SK-N-SH treated with all-trans-retinoic acid at 6 μM for 48 hours (cell line): Measurements from ENCODE around the gene PLEKHG3.
A peak's percentile ranks its signal among the peaks of the same experiment; 100 is the strongest.

Experiments
- ATAC-seq: fragments of 200-7000 bp; cut with Tn5 transposase; 3 replicates; pipeline ENCODE4 v1.9.1; 2020; ENCODE audit warnings: mild to moderate bottlenecking, moderate library complexity
- ARNTL ChIP-seq: fragments of 450-650 bp; formaldehyde crosslinking; IDR thresholded peaks from 2 replicates; pipeline ENCODE4 v1.5.0; 2020; ENCODE audit warnings: low read depth, mild to moderate bottlenecking, moderate library complexity, borderline replicate concordance
- BACH2 ChIP-seq: fragments of 250-450 bp; sonication (Bioruptor Pico); IDR thresholded peaks from 2 replicates; pipeline ENCODE4 v1.9.0; 2021; ENCODE audit warnings: mild to moderate bottlenecking, borderline replicate concordance
- CSDC2 ChIP-seq: fragments of 250-450 bp; sonication (Bioruptor Pico); IDR thresholded peaks from 2 replicates; pipeline ENCODE4 v1.5.0; 2020; ENCODE audit warnings: mild to moderate bottlenecking, moderate library complexity
- ESRRG ChIP-seq: fragments of 250-450 bp; sonication (Bioruptor Pico); IDR thresholded peaks from 2 replicates; pipeline ENCODE4 v1.6.1; 2021; ENCODE audit warnings: mild to moderate bottlenecking
- GLIS3 ChIP-seq: fragments of 250-450 bp; sonication (Bioruptor Pico); IDR thresholded peaks from 2 replicates; pipeline ENCODE4 v1.5.0; 2020; ENCODE audit warnings: mild to moderate bottlenecking, moderate library complexity
- ISL1 ChIP-seq: fragments of 250-450 bp; sonication (Bioruptor Pico); IDR thresholded peaks from 2 replicates; pipeline ENCODE4 v2.1.2; 2022; ENCODE audit warnings: mild to moderate bottlenecking, moderate library complexity
- OSR1 ChIP-seq: fragments of 250-450 bp; sonication (Bioruptor Pico); IDR thresholded peaks from 2 replicates; pipeline ENCODE4 v1.8.0; 2022; ENCODE audit warnings: moderate library complexity, mild to moderate bottlenecking, inconsistent platforms
- PATZ1 ChIP-seq: fragments of 250-450 bp; sonication (Bioruptor Pico); IDR thresholded peaks from 2 replicates; pipeline ENCODE4 v1.8.0; 2020; ENCODE audit warnings: mild to moderate bottlenecking, moderate library complexity, borderline replicate concordance
- POU6F1 ChIP-seq: fragments of 250-450 bp; sonication (Bioruptor Pico); IDR thresholded peaks from 2 replicates; pipeline ENCODE4 v1.8.0; 2021; ENCODE audit warnings: low read depth, mild to moderate bottlenecking, moderate library complexity, borderline replicate concordance
- PPARA ChIP-seq: fragments of 250-450 bp; sonication (Bioruptor Pico); IDR thresholded peaks from 2 replicates; pipeline ENCODE4 v1.5.0; 2020; ENCODE audit warnings: mild to moderate bottlenecking, borderline replicate concordance
- RARB ChIP-seq: fragments of 250-450 bp; sonication (Bioruptor Pico); IDR thresholded peaks from 2 replicates; pipeline ENCODE4 v1.8.0; 2021; ENCODE audit warnings: mild to moderate bottlenecking, moderate library complexity
- SNAI2 ChIP-seq: fragments of 250-450 bp; sonication (Bioruptor Pico); IDR thresholded peaks from 2 replicates; pipeline ENCODE4 v1.5.0; 2020; ENCODE audit warnings: mild to moderate bottlenecking, moderate library complexity
- TCF4 ChIP-seq: fragments of 250-450 bp; sonication (Bioruptor Pico); IDR thresholded peaks from 2 replicates; pipeline ENCODE4 v1.8.0; 2021; ENCODE audit warnings: mild to moderate bottlenecking, moderate library complexity, borderline replicate concordance
- TOX ChIP-seq: fragments of 250-450 bp; sonication (Bioruptor Pico); IDR thresholded peaks from 2 replicates; pipeline ENCODE4 v1.8.0; 2021; ENCODE audit warnings: mild to moderate bottlenecking, moderate library complexity, borderline replicate concordance
- TSHZ2 ChIP-seq: fragments of 250-450 bp; sonication (Bioruptor Pico); IDR thresholded peaks from 2 replicates; pipeline ENCODE4 v1.5.0; 2020; ENCODE audit warnings: mild to moderate bottlenecking, moderate library complexity
- ZC3H10 ChIP-seq: fragments of 250-450 bp; sonication (Bioruptor Pico); IDR thresholded peaks from 2 replicates; pipeline ENCODE4 v1.5.1; 2021; ENCODE audit warnings: mild to moderate bottlenecking, moderate library complexity
- ZFP30 ChIP-seq: fragments of 450-650 bp; formaldehyde crosslinking; IDR thresholded peaks from 2 replicates; pipeline ENCODE4 v1.5.0; 2022; ENCODE audit warnings: mild to moderate bottlenecking, moderate library complexity
- ZNF565 ChIP-seq: fragments of 450-650 bp; formaldehyde crosslinking; conservative IDR thresholded peaks from 2 replicates; pipeline ENCODE4 v1.5.0; 2020; ENCODE audit warnings: low read depth, mild to moderate bottlenecking, moderate library complexity
- ZNF70 ChIP-seq: fragments of 450-650 bp; formaldehyde crosslinking; IDR thresholded peaks from 2 replicates; pipeline ENCODE4 v1.5.0; 2020; ENCODE audit warnings: mild to moderate bottlenecking, moderate library complexity
- ZNF8 ChIP-seq: fragments of 450-650 bp; formaldehyde crosslinking; IDR thresholded peaks from 2 replicates; pipeline ENCODE4 v1.5.0; 2020; ENCODE audit warnings: mild to moderate bottlenecking, moderate library complexity
- TF ChIP-seq, protein P1 (sequence below): fragments of 250-450 bp; sonication (Bioruptor Pico); IDR thresholded peaks from 2 replicates; pipeline ENCODE4 v1.5.1; 2021; ENCODE audit warnings: mild to moderate bottlenecking, moderate library complexity
- TF ChIP-seq, protein P2 (sequence below): fragments of 250-450 bp; sonication (Bioruptor Pico); IDR thresholded peaks from 2 replicates; pipeline ENCODE4 v1.5.1; 2020; ENCODE audit warnings: low read depth, mild to moderate bottlenecking, moderate library complexity

Gene PLEKHG3

DNA sequence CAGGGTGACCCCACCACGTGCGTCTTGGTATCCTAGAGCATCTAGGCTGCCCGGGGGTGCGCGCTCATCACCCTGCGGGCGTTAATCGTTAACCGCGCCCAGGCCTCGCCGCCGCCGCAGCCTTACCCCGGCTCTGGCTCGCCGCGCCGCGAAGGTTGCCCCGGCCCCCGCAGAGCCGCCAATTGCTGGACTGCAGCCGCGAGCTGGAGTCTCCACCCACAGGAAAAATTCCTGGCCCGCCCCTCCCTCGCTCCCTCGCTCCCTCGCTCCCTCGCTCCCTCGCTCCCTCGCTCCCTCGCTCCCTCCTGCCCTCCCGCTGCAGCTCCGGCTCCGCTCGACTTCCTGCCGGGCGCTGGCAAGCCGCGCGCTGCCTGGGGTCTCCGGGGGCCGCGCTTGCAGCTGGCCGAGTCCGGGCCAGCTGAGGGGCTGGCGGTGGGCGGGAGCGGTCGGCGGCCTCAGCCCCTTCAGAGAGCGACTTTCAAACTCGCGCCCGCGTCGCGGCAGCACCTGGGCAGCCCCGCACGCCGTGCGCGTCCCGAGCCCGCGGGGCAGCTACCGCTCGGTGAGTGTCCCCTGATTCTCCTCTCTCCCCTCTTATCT lies at the start of gene PLEKHG3:
Gene PLEKHG3, plus strand, starts transcription at position 282 of the 600 bp plus-strand sequence. CDS start 23,208 bp downstream, outside the sequence.
- peak; percentile 91 for ATAC-seq
- TF ChIP-seq GLIS3 (CRISPR knock-in tag) (0 out of 2 replicates have a peak, but pooled peaks have one; percentile 21), ISL1 (CRISPR knock-in tag) (no peak), PATZ1 (CRISPR knock-in tag) (peak; percentile 18; the same call in 1 of the 2 replicates)
- TF ChIP-seq, all 23 proteins: peak for 2

DNA sequence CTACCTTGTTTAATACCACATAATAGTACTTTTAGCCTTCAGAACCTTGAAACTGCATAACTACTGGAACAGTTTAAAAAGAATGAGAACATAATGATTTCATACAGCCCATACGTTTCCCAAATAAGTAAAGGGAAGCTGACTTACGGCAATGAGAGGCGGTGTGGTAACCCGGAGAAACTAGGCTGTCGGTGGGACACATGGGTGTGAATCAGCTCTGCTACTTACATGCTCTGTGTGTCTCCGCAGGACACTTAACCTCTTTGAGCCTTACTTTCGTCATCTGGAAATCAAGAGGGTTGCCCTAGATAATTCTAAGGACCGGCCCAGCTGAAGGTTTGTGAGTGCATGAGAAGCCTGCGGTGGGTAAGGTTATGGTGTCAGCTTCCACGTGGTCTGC lies 49.3 kb upstream of the PLEKHG3 start:
- no peak for ATAC-seq
- TF ChIP-seq POU6F1 (CRISPR knock-in tag) (no peak), TSHZ2 (no peak), ZNF70 (no peak), GLIS3 (CRISPR knock-in tag) (no peak), ISL1 (CRISPR knock-in tag) (no peak), TCF4 (CRISPR knock-in tag) (no peak), TOX (CRISPR knock-in tag) (no peak), ZFP30 (no peak), SNAI2 (CRISPR knock-in tag) (no peak), ARNTL (CRISPR knock-in tag) (no peak), ESRRG (CRISPR knock-in tag) (no peak), ZNF565 (no peak), PPARA (no peak), CSDC2 (CRISPR knock-in tag) (no peak), ZNF8 (no peak), BACH2 (CRISPR knock-in tag) (no peak), OSR1 (CRISPR knock-in tag) (no peak), RARB (no peak)
- TF ChIP-seq, protein P1, sequence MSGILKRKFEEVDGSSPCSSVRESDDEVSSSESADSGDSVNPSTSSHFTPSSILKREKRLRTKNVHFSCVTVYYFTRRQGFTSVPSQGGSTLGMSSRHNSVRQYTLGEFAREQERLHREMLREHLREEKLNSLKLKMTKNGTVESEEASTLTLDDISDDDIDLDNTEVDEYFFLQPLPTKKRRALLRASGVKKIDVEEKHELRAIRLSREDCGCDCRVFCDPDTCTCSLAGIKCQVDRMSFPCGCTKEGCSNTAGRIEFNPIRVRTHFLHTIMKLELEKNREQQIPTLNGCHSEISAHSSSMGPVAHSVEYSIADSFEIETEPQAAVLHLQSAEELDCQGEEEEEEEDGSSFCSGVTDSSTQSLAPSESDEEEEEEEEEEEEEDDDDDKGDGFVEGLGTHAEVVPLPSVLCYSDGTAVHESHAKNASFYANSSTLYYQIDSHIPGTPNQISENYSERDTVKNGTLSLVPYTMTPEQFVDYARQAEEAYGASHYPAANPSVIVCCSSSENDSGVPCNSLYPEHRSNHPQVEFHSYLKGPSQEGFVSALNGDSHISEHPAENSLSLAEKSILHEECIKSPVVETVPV (CRISPR knock-in tag) = no peak

- ATAC-seq = no peak
- TF ChIP-seq ESRRG (CRISPR knock-in tag) (no peak), TCF4 (CRISPR knock-in tag) (no peak), SNAI2 (CRISPR knock-in tag) (no peak), PATZ1 (CRISPR knock-in tag) (no peak), PPARA (no peak), ZC3H10 (CRISPR knock-in tag) (no peak), TSHZ2 (no peak), ZNF8 (no peak), TOX (CRISPR knock-in tag) (no peak), ZNF70 (no peak), OSR1 (CRISPR knock-in tag) (no peak), ZFP30 (no peak), RARB (no peak), ISL1 (CRISPR knock-in tag) (no peak), CSDC2 (CRISPR knock-in tag) (no peak), BACH2 (CRISPR knock-in tag) (no peak), GLIS3 (CRISPR knock-in tag) (no peak)
- TF ChIP-seq, protein P2, sequence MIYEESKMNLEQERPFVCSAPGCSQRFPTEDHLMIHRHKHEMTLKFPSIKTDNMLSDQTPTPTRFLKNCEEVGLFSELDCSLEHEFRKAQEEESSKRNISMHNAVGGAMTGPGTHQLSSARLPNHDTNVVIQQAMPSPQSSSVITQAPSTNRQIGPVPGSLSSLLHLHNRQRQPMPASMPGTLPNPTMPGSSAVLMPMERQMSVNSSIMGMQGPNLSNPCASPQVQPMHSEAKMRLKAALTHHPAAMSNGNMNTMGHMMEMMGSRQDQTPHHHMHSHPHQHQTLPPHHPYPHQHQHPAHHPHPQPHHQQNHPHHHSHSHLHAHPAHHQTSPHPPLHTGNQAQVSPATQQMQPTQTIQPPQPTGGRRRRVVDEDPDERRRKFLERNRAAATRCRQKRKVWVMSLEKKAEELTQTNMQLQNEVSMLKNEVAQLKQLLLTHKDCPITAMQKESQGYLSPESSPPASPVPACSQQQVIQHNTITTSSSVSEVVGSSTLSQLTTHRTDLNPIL (CRISPR knock-in tag) = no peak
Measured at GRCh38 chr14:64656986-64657385, 47.2 kb upstream of the PLEKHG3 start.
